Esophagus squamous epithelium (tissue), 5 donors: ENCODE results near the gene SETD1A. TPM values are rescaled to one million over a fixed set of nuclear protein-coding genes. Genes with fewer than 3 reads are reported as not detected.

Source experiments
- DNase-seq: peaks from one replicate; lab custom pipeline; 2025; lab: John Stamatoyannopoulos, UW
- H3K27ac ChIP-seq, 4 donors: fragments of 200-600 bp; sonication (generic); one replicate each; pipeline ENCODE4 v1.5.1; 2016 to 2019; ENCODE audit warnings: mild to moderate bottlenecking in 1 of 4
- H3K27me3 ChIP-seq, 4 donors: fragments of 200-600 bp; sonication (generic); 1 replicate in 3 of 4; 2 replicates in 1 of 4; pipeline versions ENCODE4 v1.5.1 to v1.6.0; 2017 to 2021; ENCODE audit warnings: antibody characterized with exemption in 1 of 4
- H3K36me3 ChIP-seq, 3 donors: fragments of 200-600 bp; sonication (generic); one replicate each; pipeline ENCODE4 v1.5.1; 2016 to 2019
- H3K4me1 ChIP-seq, 3 donors: fragments of 200-600 bp; sonication (generic); one replicate each; pipeline ENCODE4 v1.5.1; 2017 to 2019
- H3K4me3 ChIP-seq, 4 donors: fragments of 200-600 bp; sonication (generic); 1 replicate in 3 of 4; 2 replicates in 1 of 4; pipeline ENCODE4 v1.5.1; 2016 to 2019; ENCODE audit warnings: mild to moderate bottlenecking in 2 of 4, moderate library complexity in 1 of 4
- H3K9me3 ChIP-seq, 3 donors: fragments of 200-600 bp; sonication (generic); one replicate each; pipeline ENCODE4 v1.5.1; 2016 to 2019
- POLR2A ChIP-seq, 4 donors: fragments of 450-650 bp; IDR thresholded peaks; one replicate each; pipeline ENCODE4 v1.6.1; 2017; ENCODE audit warnings: antibody characterized with exemption in 4 of 4, mild to moderate bottlenecking in 4 of 4, moderate library complexity in 3 of 4
- WGBS, 2 donors: methylation state at CpG; one replicate each; pipeline ENCODE4 v1.1.5; 2018; 5-methylcytosine and 5-hydroxymethylcytosine counted together
- intact Hi-C: fragments of 100-400 bp; cut with DNase I; formaldehyde crosslinking; loops from one replicate; pipeline ENCODE4 v1.15.0; 2022
- total RNA-seq, 4 donors: library from RNA; depleted of rRNA; stranded (reverse); fragments of >200 nt; gene quantifications; one replicate each; pipeline ENCODE4 v1.1.0, GENCODE V29; 2016
- TF ChIP-seq, protein P1 (sequence below), 6 experiments: fragments of 450-650 bp in 4 of 6; fragments of 200-600 bp in 2 of 6; sonication (generic) in 2 of 6; IDR thresholded peaks; one replicate each; pipeline ENCODE4 v1.5.1; 2016 to 2019; ENCODE audit warnings: antibody characterized with exemption in 6 of 6, mild to moderate bottlenecking in 4 of 6, moderate library complexity in 4 of 6
- donor health status: DM: yes; HTN: yes; CAD: no.

SETD1A gene
- total RNA-seq, 4 donors from 2014 or later = 3.5 to 8.0 (median 5.4) TPM

GRCh38 chr16:30980023-30980371 is 22.4 kb downstream of the SETD1A start:
- H3K4me1 ChIP-seq = peaks cover 0 to 11% (median 0%) of the 10 kb centered on the region in 3 donors
- no peaks in the 10 kb centered on the region for H3K27me3 ChIP-seq
- no peak overlapping the region for H3K4me3 ChIP-seq
- no peak for TF ChIP-seq POLR2A (IDR thresholded peaks at IDR 0.05)
- TF ChIP-seq, protein P1, sequence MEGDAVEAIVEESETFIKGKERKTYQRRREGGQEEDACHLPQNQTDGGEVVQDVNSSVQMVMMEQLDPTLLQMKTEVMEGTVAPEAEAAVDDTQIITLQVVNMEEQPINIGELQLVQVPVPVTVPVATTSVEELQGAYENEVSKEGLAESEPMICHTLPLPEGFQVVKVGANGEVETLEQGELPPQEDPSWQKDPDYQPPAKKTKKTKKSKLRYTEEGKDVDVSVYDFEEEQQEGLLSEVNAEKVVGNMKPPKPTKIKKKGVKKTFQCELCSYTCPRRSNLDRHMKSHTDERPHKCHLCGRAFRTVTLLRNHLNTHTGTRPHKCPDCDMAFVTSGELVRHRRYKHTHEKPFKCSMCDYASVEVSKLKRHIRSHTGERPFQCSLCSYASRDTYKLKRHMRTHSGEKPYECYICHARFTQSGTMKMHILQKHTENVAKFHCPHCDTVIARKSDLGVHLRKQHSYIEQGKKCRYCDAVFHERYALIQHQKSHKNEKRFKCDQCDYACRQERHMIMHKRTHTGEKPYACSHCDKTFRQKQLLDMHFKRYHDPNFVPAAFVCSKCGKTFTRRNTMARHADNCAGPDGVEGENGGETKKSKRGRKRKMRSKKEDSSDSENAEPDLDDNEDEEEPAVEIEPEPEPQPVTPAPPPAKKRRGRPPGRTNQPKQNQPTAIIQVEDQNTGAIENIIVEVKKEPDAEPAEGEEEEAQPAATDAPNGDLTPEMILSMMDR (IDR thresholded peaks at IDR 0.05) = no peak
- H3K27ac ChIP-seq = no peak overlapping the region
- WGBS, 2 donors = 88 to 90% methylated on average over 10 to 13 of the region's 15 CpGs
- H3K9me3 ChIP-seq = no peaks in the 10 kb centered on the region
- peaks cover 22 to 98% (median 58%) of the 10 kb centered on the region in 3 donors for H3K36me3 ChIP-seq
- no peak for DNase-seq
- intact Hi-C loops = no loop called here

DNA sequence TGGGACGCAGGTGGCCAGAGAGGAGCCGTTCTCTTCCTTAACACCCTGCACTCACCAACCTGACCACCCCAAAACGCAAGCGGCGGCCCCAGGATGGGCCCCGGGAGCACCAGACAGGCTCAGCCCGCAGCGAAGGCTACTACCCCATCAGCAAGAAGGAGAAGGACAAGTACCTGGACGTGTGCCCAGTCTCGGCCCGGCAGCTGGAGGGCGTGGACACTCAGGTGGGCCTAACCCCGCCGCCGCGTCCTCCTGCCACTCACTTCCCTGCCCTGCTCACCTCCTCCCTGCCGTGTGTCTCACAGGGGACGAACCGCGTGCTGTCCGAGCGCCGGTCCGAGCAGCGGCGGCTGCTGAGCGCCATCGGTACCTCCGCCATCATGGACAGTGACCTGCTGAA is 22.9 kb downstream of the SETD1A start:
- DNase-seq = no peak
- Histone ChIP-seq H3K27me3 (no peaks in the 10 kb centered on the region), H3K4me3 (no peak overlapping the region), H3K9me3 (no peaks in the 10 kb centered on the region), H3K36me3 (peaks cover 22 to 93% (median 54%) of the 10 kb centered on the region in 3 donors), H3K27ac (no peak overlapping the region), H3K4me1 (peaks cover 1 to 15% (median 4%) of the 10 kb centered on the region in 3 donors)
- 90% methylated on average over 8 of the region's 29 CpGs; no CpG with 5 or more reads in 1 of the 2 donors for WGBS, 2 donors
- no peak for TF ChIP-seq POLR2A (IDR thresholded peaks at IDR 0.05)
- TF ChIP-seq, protein P1 (IDR thresholded peaks at IDR 0.05) = no peak
- intact Hi-C loops = no loop called here

- H3K27me3 ChIP-seq = no peaks in the 10 kb centered on the region
- intact Hi-C loops = no loop called here
- H3K27ac ChIP-seq = no peak overlapping the region
- H3K4me1 ChIP-seq = peaks cover 6 to 21% (median 8%) of the 10 kb centered on the region in 3 donors
- no peaks in the 10 kb centered on the region for H3K9me3 ChIP-seq
- no peak overlapping the region for H3K4me3 ChIP-seq
- DNase-seq = no peak
- H3K36me3 ChIP-seq = peaks cover 22 to 88% (median 49%) of the 10 kb centered on the region in 3 donors
- TF ChIP-seq, protein P1 (IDR thresholded peaks at IDR 0.05) = no peak
- no peak for TF ChIP-seq POLR2A (IDR thresholded peaks at IDR 0.05)
- WGBS, 2 donors = 89 to 96% methylated on average over 13 to 14 of the region's 14 CpGs
These were observed 23.4 kb downstream of the SETD1A start for GRCh38 chr16:30980959-30981358.

GRCh38 chr16:30982548-30983288 is 25.2 kb downstream of the SETD1A start:
- DNase-seq = no peak
- 61 to 65% methylated on average over 14 of the region's 17 CpGs for WGBS, 2 donors
- Histone ChIP-seq H3K4me1 (peaks cover 7 to 23% (median 8%) of the 10 kb centered on the region in 3 donors), H3K27me3 (no peaks in the 10 kb centered on the region), H3K27ac (no peak overlapping the region), H3K36me3 (peaks cover 22 to 78% (median 35%) of the 10 kb centered on the region in 3 donors), H3K4me3 (no peak overlapping the region), H3K9me3 (no peaks in the 10 kb centered on the region)
- intact Hi-C loops = no loop called here
- TF ChIP-seq, protein P1 (IDR thresholded peaks at IDR 0.05) = no peak
- no peak for TF ChIP-seq POLR2A (IDR thresholded peaks at IDR 0.05)

DNA sequence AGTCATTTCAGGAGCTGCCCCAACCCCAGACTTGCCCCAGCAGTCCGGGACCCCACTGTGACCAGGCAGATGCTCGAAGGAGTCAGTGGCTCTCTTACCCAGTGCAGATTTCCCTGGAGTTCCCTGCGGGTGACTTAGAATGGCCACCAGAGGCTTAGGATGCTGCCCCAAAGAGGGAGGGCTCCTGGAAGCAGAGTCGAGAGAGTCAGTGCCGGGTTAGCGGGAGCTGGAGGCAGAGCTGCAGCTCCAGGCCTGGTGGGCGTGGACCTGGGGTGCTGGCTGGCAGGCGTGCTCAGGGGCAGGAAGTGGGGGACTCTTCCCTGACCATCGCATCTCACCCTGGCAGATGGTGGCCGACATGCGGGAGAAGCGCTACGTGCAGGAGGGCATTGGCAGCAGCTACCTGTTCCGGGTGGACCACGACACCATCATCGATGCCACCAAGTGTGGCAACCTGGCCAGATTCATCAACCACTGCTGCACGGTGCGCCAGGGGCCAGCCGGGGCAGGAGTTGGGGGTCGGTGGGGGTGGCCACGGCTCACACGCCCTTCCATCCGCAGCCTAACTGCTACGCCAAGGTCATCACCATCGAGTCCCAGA is 25.8 kb downstream of the SETD1A start:
- DNase-seq = no peak
- Histone ChIP-seq H3K4me3 (no peak overlapping the region), H3K27ac (no peak overlapping the region), H3K36me3 (peaks cover 22 to 78% (median 31%) of the 10 kb centered on the region in 3 donors), H3K9me3 (no peaks in the 10 kb centered on the region), H3K4me1 (peaks cover 7 to 23% (median 8%) of the 10 kb centered on the region in 3 donors), H3K27me3 (no peaks in the 10 kb centered on the region)
- intact Hi-C loops = no loop called here
- TF ChIP-seq, protein P1 (IDR thresholded peaks at IDR 0.05) = no peak
- no peak for TF ChIP-seq POLR2A (IDR thresholded peaks at IDR 0.05)
- 74 to 86% methylated on average over 5 to 7 of the region's 25 CpGs for WGBS, 2 donors
